ENCODE data around the gene CHAD.

DNA sequence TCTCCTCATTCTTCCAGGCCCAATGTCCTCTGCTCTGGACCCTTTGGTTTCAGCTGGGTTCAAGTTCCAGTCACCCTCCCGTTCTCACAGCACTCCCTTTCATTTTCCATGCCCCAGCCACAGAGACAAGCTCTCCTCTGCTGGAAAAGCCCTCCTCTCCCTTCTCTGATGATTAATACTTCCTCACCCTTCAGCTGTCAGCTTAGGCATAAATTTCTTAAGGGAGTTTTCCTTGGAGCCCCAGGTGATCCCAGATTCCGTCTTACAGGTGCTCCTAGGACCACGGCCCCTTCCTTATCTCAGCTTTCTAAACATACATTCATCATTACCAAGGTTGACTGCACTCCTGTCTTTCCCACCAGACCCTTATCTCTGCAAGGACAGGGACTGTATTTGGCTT lies 10.4 kb downstream of the CHAD start:
- TF ChIP-seq GATA2 (IDR thresholded peaks at IDR 0.05; ENCODE audit: low read depth, low read length) (no peak), GATA3 (IDR thresholded peaks at IDR 0.05; ENCODE audit: low read depth, low read length) (no peak)

Data from SH-SY5Y (cell line).